ENCODE results near the gene EFCAB7.

- TF ChIP-seq CTCF (IDR thresholded peaks at IDR 0.05) = no peak
- no peak for TF ChIP-seq POLR2A (IDR thresholded peaks at IDR 0.05)
- no peak for TF ChIP-seq POLR2AphosphoS5 (IDR thresholded peaks at IDR 0.05)
These were observed 13.6 kb upstream of the EFCAB7 start for GRCh38 chr1:63509718-63510117.
